Measurements from ENCODE around the gene PXK.

DNA sequence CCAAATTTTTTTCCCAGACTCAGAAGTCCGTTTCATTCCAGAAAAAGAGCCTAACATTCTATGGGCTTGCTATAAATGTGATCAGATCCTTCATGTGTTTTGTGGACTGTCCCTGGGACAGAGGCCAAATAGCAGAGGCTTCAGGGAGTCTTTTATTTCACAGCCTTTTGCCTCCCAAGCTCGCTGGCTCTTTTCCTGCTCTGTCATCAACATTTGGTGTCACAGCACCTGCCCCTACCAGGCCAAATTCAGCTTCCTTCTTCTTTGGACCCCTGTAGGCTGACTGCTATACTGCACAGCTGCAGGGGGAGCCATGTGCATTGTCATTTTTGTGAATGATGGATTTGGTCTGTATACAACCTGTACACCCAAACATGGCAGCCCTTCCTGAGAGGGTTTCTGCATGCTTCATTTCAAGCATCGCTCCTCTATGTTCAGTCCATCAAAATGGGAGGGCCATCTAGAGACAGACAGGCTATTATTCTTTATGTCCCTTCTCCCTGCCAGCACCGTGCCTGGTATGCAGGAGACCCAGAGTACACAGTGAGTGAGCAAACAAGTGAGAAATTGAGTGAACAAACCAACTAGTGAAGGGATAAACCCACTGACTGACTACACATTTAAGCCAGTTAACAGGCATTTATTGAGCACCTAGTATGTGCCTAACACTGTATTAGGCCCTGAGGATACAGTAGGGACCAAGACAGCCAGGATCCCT is 44.5 kb upstream of the PXK start:
- TF ChIP-seq, protein P1, sequence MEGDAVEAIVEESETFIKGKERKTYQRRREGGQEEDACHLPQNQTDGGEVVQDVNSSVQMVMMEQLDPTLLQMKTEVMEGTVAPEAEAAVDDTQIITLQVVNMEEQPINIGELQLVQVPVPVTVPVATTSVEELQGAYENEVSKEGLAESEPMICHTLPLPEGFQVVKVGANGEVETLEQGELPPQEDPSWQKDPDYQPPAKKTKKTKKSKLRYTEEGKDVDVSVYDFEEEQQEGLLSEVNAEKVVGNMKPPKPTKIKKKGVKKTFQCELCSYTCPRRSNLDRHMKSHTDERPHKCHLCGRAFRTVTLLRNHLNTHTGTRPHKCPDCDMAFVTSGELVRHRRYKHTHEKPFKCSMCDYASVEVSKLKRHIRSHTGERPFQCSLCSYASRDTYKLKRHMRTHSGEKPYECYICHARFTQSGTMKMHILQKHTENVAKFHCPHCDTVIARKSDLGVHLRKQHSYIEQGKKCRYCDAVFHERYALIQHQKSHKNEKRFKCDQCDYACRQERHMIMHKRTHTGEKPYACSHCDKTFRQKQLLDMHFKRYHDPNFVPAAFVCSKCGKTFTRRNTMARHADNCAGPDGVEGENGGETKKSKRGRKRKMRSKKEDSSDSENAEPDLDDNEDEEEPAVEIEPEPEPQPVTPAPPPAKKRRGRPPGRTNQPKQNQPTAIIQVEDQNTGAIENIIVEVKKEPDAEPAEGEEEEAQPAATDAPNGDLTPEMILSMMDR (conservative IDR thresholded peaks at IDR 0.05; ENCODE audit: low read length) = 0 out of 2 replicates have a peak, but pooled peaks have one; percentile 24
- TF ChIP-seq EZH2phosphoT487 (IDR thresholded peaks at IDR 0.05; ENCODE audit: borderline replicate concordance, low read depth, low read length) = no peak

All from OCI-LY7 (cell line).